Endodermal cell (in vitro differentiated cells): ENCODE measurements around the gene LMBR1. TPM values are rescaled to one million over a fixed set of nuclear protein-coding genes. Genes with fewer than 3 reads are reported as not detected.

ENCODE experiments used
- DNase-seq: peaks from one replicate; pipeline ENCODE4 v3.0.0-alpha.2; 2017
- H3K27ac ChIP-seq: 2 replicates; pipeline ENCODE4 v1.5.1; 2013; ENCODE audit warnings: mild to moderate bottlenecking, low read depth, low read length, moderate library complexity
- H3K27me3 ChIP-seq: 2 replicates; pipeline ENCODE4 v1.6.1; 2013; ENCODE audit warnings: mild to moderate bottlenecking, low read length, moderate library complexity; ENCODE audit not compliant: insufficient read depth, control insufficient read depth, poor library complexity, severe bottlenecking
- H3K36me3 ChIP-seq: 2 replicates; pipeline ENCODE4 v1.7.0; 2013; ENCODE audit warnings: mild to moderate bottlenecking, low read length, moderate library complexity; ENCODE audit not compliant: control insufficient read depth, insufficient read depth
- H3K4me1 ChIP-seq: one replicate; pipeline ENCODE4 v1.7.0; 2013; ENCODE audit warnings: low read length; ENCODE audit not compliant: control insufficient read depth, insufficient read depth
- H3K4me3 ChIP-seq: 2 replicates; pipeline ENCODE4 v1.5.1; 2013; ENCODE audit warnings: mild to moderate bottlenecking, low read length, moderate library complexity
- H3K9ac ChIP-seq: 2 replicates; pipeline ENCODE4 v1.6.1; 2013; ENCODE audit warnings: mild to moderate bottlenecking, low read length, moderate library complexity; ENCODE audit not compliant: poor library complexity, severe bottlenecking; ENCODE audit errors: extremely low read depth
- H3K9me3 ChIP-seq: 2 replicates; pipeline ENCODE4 v1.6.1; 2013; ENCODE audit warnings: mild to moderate bottlenecking, low read length, moderate library complexity; ENCODE audit not compliant: control insufficient read depth
- H3K27ac Mint-ChIP-seq: 2 replicates; pipeline ENCODE4 v1.8.0; 2020; ENCODE audit warnings: mixed read lengths
- H3K27me3 Mint-ChIP-seq: 2 replicates; pipeline ENCODE4 v1.8.0; 2021; ENCODE audit warnings: mild to moderate bottlenecking, mixed read lengths; ENCODE audit not compliant: insufficient read depth
- H3K36me3 Mint-ChIP-seq: 2 replicates; pipeline ENCODE4 v1.8.0; 2020; ENCODE audit warnings: low read depth, mixed read lengths
- H3K4me1 Mint-ChIP-seq: 2 replicates; pipeline ENCODE4 v1.8.0; 2020; ENCODE audit warnings: mixed read lengths
- H3K4me3 Mint-ChIP-seq: 2 replicates; pipeline ENCODE4 v1.8.0; 2020; ENCODE audit warnings: mild to moderate bottlenecking, moderate library complexity, mixed read lengths
- H3K9me3 Mint-ChIP-seq: 2 replicates; pipeline ENCODE4 v1.8.0; 2020; ENCODE audit warnings: mild to moderate bottlenecking, mixed read lengths
- CTCF ChIP-seq: fragments of 200-600 bp; sonication (generic); conservative IDR thresholded peaks from 2 replicates; pipeline ENCODE4 v1.5.0; 2021; ENCODE audit warnings: antibody characterized with exemption, mild to moderate bottlenecking
- WGBS, 2 experiments: methylation state at CpG; one replicate each; pipeline versions ENCODE4 v1.1.5 to v1.1.7; 2013; ENCODE audit warnings: missing lambda C conversion rate in 2 of 2, mixed read lengths in 1 of 2; ENCODE audit not compliant: insufficient coverage in 1 of 2, insufficient read length in 1 of 2; 5-methylcytosine and 5-hydroxymethylcytosine counted together
- total RNA-seq, 2 donors: library from RNA; stranded (reverse); fragmentation: NEBNext Ultra II Directional in 1 of 2; extraction: Animal tissue kit (Norgen Biotek cat#: 25700) in 1 of 2; gene quantifications; 2 replicates in 1 of 2; 3 replicates in 1 of 2; pipeline ENCODE4 v1.2.1, GENCODE V29; 2021

LMBR1 gene
- total RNA-seq, 2 donors from 2014 or later = 80.9 to 88.3 TPM

- Mint-ChIP-seq H3K36me3 (no peaks in the 10 kb centered on the region), H3K27me3 (no peaks in the 10 kb centered on the region), H3K27ac (no peak overlapping the region), H3K9me3 (peaks cover 2% of the 10 kb centered on the region), H3K4me1 (peaks cover 7% of the 10 kb centered on the region), H3K4me3 (no peak overlapping the region)
- H3K27ac ChIP-seq = no peak overlapping the region
- no peaks in the 10 kb centered on the region for H3K9me3 ChIP-seq
- DNase-seq = no peak
- no peaks in the 10 kb centered on the region for H3K4me1 ChIP-seq
- no peak overlapping the region for H3K4me3 ChIP-seq
- no peak for TF ChIP-seq CTCF
- no peaks in the 10 kb centered on the region for H3K36me3 ChIP-seq
- H3K9ac ChIP-seq = no peak overlapping the region
- WGBS, 2 experiments = 92% methylated on average over 2 to 7 of the region's 7 CpGs
- H3K27me3 ChIP-seq = no peaks in the 10 kb centered on the region
Measured at GRCh38 chr7:156935250-156935649, 42.3 kb upstream of the LMBR1 start.

- WGBS, 2 experiments = 76% methylated on average over 2 to 7 of the region's 7 CpGs
- no peak overlapping the region for H3K4me3 Mint-ChIP-seq
Measured at GRCh38 chr7:156932006-156932405, 39.0 kb upstream of the LMBR1 start.

GRCh38 chr7:156929789-156930539, 37.0 kb upstream of the LMBR1 start:
- Histone ChIP-seq H3K36me3 (no peaks in the 10 kb centered on the region), H3K27me3 (no peaks in the 10 kb centered on the region), H3K4me1 (no peaks in the 10 kb centered on the region), H3K27ac (no peak overlapping the region), H3K4me3 (no peak overlapping the region), H3K9ac (no peak overlapping the region), H3K9me3 (no peaks in the 10 kb centered on the region)
- peak; percentile 42 for DNase-seq
- WGBS, 2 experiments = 75 to 76% methylated on average over 11 to 16 of the region's 16 CpGs
- Mint-ChIP-seq H3K36me3 (no peaks in the 10 kb centered on the region), H3K27ac (no peak overlapping the region), H3K27me3 (peaks cover 1% of the 10 kb centered on the region), H3K9me3 (no peaks in the 10 kb centered on the region), H3K4me3 (no peak overlapping the region), H3K4me1 (peaks cover 7% of the 10 kb centered on the region)
- TF ChIP-seq CTCF = peak; percentile 49

More at GRCh38 chr7:156932006-156932405, 39.0 kb upstream of the LMBR1 start:
- no peaks in the 10 kb centered on the region for H3K36me3 Mint-ChIP-seq
- peaks cover 7% of the 10 kb centered on the region for H3K4me1 Mint-ChIP-seq
- H3K36me3 ChIP-seq = no peaks in the 10 kb centered on the region
- H3K9me3 Mint-ChIP-seq = no peaks in the 10 kb centered on the region
- H3K4me1 ChIP-seq = no peaks in the 10 kb centered on the region
- no peaks in the 10 kb centered on the region for H3K27me3 ChIP-seq
- no peak overlapping the region for H3K4me3 ChIP-seq
- H3K27me3 Mint-ChIP-seq = peaks cover 1% of the 10 kb centered on the region
- H3K9ac ChIP-seq = no peak overlapping the region
- DNase-seq = peak; percentile 34
- TF ChIP-seq CTCF = no peak
- no peak overlapping the region for H3K27ac ChIP-seq
- H3K27ac Mint-ChIP-seq = no peak overlapping the region
- no peaks in the 10 kb centered on the region for H3K9me3 ChIP-seq
